ENCODE measurements around the gene CHRM5. TPM values are rescaled to one million over a fixed set of nuclear protein-coding genes. Genes with fewer than 3 reads are reported as not detected.

The CHRM5 gene
- total RNA-seq, 1 donor from 2014 or later = not detected

GRCh38 chr15:34109797-34110663 lies 141.7 kb downstream of the CHRM5 start:
- H3K36me3 Mint-ChIP-seq (ENCODE audit: unreplicated experiment) = no peaks in the 10 kb centered on the region
- H3K9me3 Mint-ChIP-seq (ENCODE audit: unreplicated experiment) = no peaks in the 10 kb centered on the region
- peak; percentile 68 for TF ChIP-seq CTCF (IDR thresholded peaks at IDR 0.05; ENCODE audit: partially characterized antibody, unreplicated experiment)
- no peaks in the 10 kb centered on the region for H3K4me1 Mint-ChIP-seq (ENCODE audit: low read depth, unreplicated experiment)
- no peak for DNase-seq
- no peak overlapping the region for H3K4me3 Mint-ChIP-seq (ENCODE audit: unreplicated experiment)
- no peak overlapping the region for H3K27ac Mint-ChIP-seq (ENCODE audit: unreplicated experiment)
- H3K27me3 Mint-ChIP-seq (ENCODE audit: unreplicated experiment) = peaks cover 1% of the 10 kb centered on the region

- Mint-ChIP-seq H3K27me3 (ENCODE audit: unreplicated experiment) (peaks cover 1% of the 10 kb centered on the region), H3K4me3 (ENCODE audit: unreplicated experiment) (no peak overlapping the region), H3K9me3 (ENCODE audit: unreplicated experiment) (no peaks in the 10 kb centered on the region), H3K36me3 (ENCODE audit: unreplicated experiment) (no peaks in the 10 kb centered on the region), H3K27ac (ENCODE audit: unreplicated experiment) (no peak overlapping the region), H3K4me1 (ENCODE audit: low read depth, unreplicated experiment) (no peaks in the 10 kb centered on the region)
- TF ChIP-seq CTCF (IDR thresholded peaks at IDR 0.05; ENCODE audit: partially characterized antibody, unreplicated experiment) = no peak
- DNase-seq = no peak
These were observed 143.2 kb downstream of the CHRM5 start for GRCh38 chr15:34111488-34111887.

- H3K4me1 Mint-ChIP-seq (ENCODE audit: low read depth, unreplicated experiment) = no peaks in the 10 kb centered on the region
- H3K9me3 Mint-ChIP-seq (ENCODE audit: unreplicated experiment) = no peaks in the 10 kb centered on the region
- H3K27me3 Mint-ChIP-seq (ENCODE audit: unreplicated experiment) = peaks cover 1% of the 10 kb centered on the region
- H3K27ac Mint-ChIP-seq (ENCODE audit: unreplicated experiment) = no peak overlapping the region
- no peak for DNase-seq
- no peak overlapping the region for H3K4me3 Mint-ChIP-seq (ENCODE audit: unreplicated experiment)
- H3K36me3 Mint-ChIP-seq (ENCODE audit: unreplicated experiment) = no peaks in the 10 kb centered on the region
- no peak for TF ChIP-seq CTCF (IDR thresholded peaks at IDR 0.05; ENCODE audit: partially characterized antibody, unreplicated experiment)
These were observed 145.9 kb downstream of the CHRM5 start for GRCh38 chr15:34114215-34114614.

GRCh38 chr15:34114739-34115138 lies 146.4 kb downstream of the CHRM5 start:
- H3K4me3 Mint-ChIP-seq (ENCODE audit: unreplicated experiment) = no peak overlapping the region
- no peak overlapping the region for H3K27ac Mint-ChIP-seq (ENCODE audit: unreplicated experiment)
- peaks cover 1% of the 10 kb centered on the region for H3K27me3 Mint-ChIP-seq (ENCODE audit: unreplicated experiment)
- H3K9me3 Mint-ChIP-seq (ENCODE audit: unreplicated experiment) = no peaks in the 10 kb centered on the region
- no peak for DNase-seq
- H3K4me1 Mint-ChIP-seq (ENCODE audit: low read depth, unreplicated experiment) = no peaks in the 10 kb centered on the region
- no peaks in the 10 kb centered on the region for H3K36me3 Mint-ChIP-seq (ENCODE audit: unreplicated experiment)
- TF ChIP-seq CTCF (IDR thresholded peaks at IDR 0.05; ENCODE audit: partially characterized antibody, unreplicated experiment) = no peak

GRCh38 chr15:34116620-34117019 lies 148.3 kb downstream of the CHRM5 start:
- H3K4me3 Mint-ChIP-seq (ENCODE audit: unreplicated experiment) = no peak overlapping the region
- no peak for DNase-seq
- H3K27ac Mint-ChIP-seq (ENCODE audit: unreplicated experiment) = no peak overlapping the region
- no peak for TF ChIP-seq CTCF (IDR thresholded peaks at IDR 0.05; ENCODE audit: partially characterized antibody, unreplicated experiment)
- no peaks in the 10 kb centered on the region for H3K36me3 Mint-ChIP-seq (ENCODE audit: unreplicated experiment)
- H3K9me3 Mint-ChIP-seq (ENCODE audit: unreplicated experiment) = no peaks in the 10 kb centered on the region
- no peaks in the 10 kb centered on the region for H3K4me1 Mint-ChIP-seq (ENCODE audit: low read depth, unreplicated experiment)
- peaks cover 1% of the 10 kb centered on the region for H3K27me3 Mint-ChIP-seq (ENCODE audit: unreplicated experiment)
